Activated naive CD8-positive, alpha-beta T cell treated with anti-CD3 and anti-CD28 coated beads for 36 hours (primary cell): ENCODE results near the gene CEACAM5. TPM values are rescaled to one million over a fixed set of nuclear protein-coding genes. Genes with fewer than 3 reads are reported as not detected.
"Not testable (repeated sequence)": the region's sequence is repeated elsewhere in the genome, so short reads cannot be mapped to it uniquely, and the experiment has no call there.

Source experiments
- DNase-seq: peaks from one replicate; pipeline ENCODE4 v3.0.0; 2021
- H3K27ac Mint-ChIP-seq: one replicate; pipeline ENCODE4 v1.8.0; 2022; ENCODE audit warnings: mild to moderate bottlenecking, moderate library complexity, mixed read lengths
- H3K27me3 Mint-ChIP-seq: one replicate; pipeline ENCODE4 v1.8.0; 2022; ENCODE audit warnings: mild to moderate bottlenecking, mixed read lengths
- H3K36me3 Mint-ChIP-seq: one replicate; pipeline ENCODE4 v1.8.0; 2021; ENCODE audit warnings: mild to moderate bottlenecking, mixed read lengths
- H3K4me1 Mint-ChIP-seq: one replicate; pipeline ENCODE4 v1.8.0; 2021; ENCODE audit warnings: mixed read lengths
- H3K4me3 Mint-ChIP-seq: one replicate; pipeline ENCODE4 v1.8.0; 2022; ENCODE audit warnings: mild to moderate bottlenecking, moderate library complexity, mixed read lengths
- H3K9me3 Mint-ChIP-seq: one replicate; pipeline ENCODE4 v1.8.0; 2022; ENCODE audit warnings: mixed read lengths
- total RNA-seq, 2 experiments: library from RNA; stranded (reverse); gene quantifications; one replicate each; pipeline ENCODE4 v1.2.3, GENCODE V29; 2021

The CEACAM5 gene
- total RNA-seq, 2 experiments from 2014 or later, result not detected

DNA sequence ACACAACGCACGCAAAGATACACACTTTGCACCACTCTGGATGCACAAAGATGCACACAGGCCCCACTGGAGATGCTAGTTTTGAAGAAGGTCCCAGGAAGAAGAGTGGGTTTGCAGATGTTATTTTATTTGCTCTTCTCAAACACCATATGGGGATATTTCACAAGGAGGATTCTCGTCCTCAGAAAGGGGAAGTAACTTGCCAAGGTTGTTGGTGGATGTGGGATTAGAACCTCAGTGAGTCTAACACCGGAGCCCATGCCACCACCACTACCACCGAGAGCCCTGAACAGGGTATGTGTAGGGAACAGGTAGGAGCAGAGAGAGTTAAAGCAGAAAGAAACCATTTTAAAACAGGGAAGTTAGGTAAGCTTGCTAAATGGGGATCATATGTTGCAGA lies 37.3 kb downstream of the CEACAM5 start:
- peaks cover 20% of the 10 kb centered on the region for H3K4me1 Mint-ChIP-seq
- no peaks in the 10 kb centered on the region for H3K9me3 Mint-ChIP-seq
- no peaks in the 10 kb centered on the region for H3K36me3 Mint-ChIP-seq
- DNase-seq, result no peak
- no peak overlapping the region for H3K27ac Mint-ChIP-seq
- peaks cover 78% of the 10 kb centered on the region for H3K27me3 Mint-ChIP-seq
- H3K4me3 Mint-ChIP-seq, result no peak overlapping the region

DNA sequence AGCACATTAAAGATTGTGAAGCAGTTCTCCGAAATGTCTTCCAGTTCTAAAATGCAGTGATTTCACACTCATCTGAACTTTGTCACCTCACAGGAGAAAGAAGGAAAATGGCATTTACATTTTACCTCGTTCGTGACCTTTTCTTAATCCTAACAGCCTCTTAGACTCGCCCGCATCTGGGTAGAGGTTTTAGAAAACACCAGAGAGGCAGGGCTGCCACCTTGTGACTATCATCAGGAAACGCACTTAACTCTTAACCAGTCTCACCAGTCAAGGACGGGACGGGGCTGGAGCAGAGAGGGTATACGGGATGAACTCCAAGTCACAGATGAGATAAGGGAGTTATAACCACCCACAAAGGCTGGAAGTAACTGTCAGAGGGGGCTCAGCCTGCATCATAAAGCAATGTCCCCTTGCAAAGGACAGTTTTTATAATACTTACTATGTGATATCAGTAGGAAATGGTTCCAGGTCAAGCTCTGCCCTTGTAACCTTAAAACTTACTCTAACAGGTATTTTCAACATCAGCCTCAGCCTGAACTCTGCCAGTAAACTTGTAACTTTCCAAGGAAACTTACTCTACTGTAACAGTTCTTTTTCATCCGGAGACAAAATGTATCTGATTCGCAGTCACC lies 38.3 kb downstream of the CEACAM5 start:
- Mint-ChIP-seq H3K9me3 (no peaks in the 10 kb centered on the region), H3K27ac (no peak overlapping the region), H3K4me1 (peaks cover 11% of the 10 kb centered on the region), H3K4me3 (no peak overlapping the region), H3K27me3 (peaks cover 77% of the 10 kb centered on the region), H3K36me3 (no peaks in the 10 kb centered on the region)
- peak; percentile 52 for DNase-seq

DNA sequence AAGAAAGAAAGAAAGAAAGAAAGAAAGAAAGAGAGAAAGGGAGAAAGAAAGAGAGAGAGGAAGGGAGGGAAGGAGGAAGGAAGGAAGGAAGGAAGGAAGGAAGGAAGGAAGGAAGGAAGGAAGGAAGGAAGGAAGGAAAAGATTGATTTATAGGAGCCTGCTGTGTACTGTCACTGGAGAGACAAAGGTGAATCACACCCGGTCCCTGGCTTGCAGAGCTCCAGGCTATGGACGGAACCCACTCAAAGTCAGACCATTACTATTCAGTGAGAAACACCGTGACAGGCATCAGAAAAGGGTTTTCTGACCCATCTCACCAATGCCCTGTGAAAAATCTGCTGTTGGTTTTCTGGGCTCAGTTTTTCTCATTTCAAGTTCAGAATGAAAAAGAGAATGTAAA lies 39.6 kb downstream of the CEACAM5 start:
- DNase-seq, result no peak
- H3K27ac Mint-ChIP-seq, result no peak overlapping the region
- peaks cover 75% of the 10 kb centered on the region for H3K27me3 Mint-ChIP-seq
- H3K4me3 Mint-ChIP-seq, result no peak overlapping the region
- H3K9me3 Mint-ChIP-seq, result no peaks in the 10 kb centered on the region
- no peaks in the 10 kb centered on the region for H3K36me3 Mint-ChIP-seq
- H3K4me1 Mint-ChIP-seq, result peaks cover 11% of the 10 kb centered on the region

DNA sequence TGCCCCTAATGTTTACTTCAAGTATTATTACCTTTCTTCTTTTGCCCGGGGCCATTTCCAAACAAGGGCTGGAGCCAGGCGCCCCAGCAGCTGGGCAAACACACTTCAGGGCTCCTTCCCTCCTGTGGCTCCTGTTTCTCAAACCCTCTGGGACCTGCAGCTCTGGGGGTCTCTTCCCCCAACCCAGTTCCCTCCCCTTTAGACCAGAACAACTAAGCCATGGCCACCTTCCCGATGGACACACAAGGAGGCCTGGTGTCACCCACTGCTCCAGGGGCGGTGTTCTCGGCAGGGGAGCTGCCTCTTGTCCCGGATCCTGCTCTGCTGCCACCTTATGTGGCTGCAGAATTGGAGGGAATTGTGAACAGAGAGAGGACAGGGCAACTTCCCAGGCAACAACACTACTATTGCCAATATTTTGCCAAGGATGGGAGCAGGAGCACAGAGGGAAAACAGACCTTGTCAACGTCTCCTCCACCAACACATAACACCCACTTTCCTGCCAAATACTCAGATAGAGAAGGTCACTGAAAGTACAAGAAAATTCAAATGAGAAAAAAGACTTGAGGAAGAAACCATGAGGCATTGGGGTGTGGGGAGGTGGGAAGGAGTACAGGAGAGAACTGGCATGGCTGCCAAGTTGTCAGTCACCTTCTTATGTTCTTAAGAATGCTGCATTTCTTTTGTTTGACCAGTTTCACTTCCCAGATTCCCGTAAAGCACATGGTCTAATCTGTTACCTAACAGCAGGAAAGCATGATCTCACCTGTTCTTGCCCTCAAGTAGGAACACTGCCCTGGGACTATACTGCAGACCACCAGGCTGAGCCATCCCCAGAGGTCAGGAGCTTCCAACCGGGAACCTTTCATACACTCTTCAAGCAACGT lies 42.1 kb downstream of the CEACAM5 start:
- H3K4me3 Mint-ChIP-seq, H3K27ac Mint-ChIP-seq, H3K9me3 Mint-ChIP-seq, H3K36me3 Mint-ChIP-seq, DNase-seq: not testable (repeated sequence)
- peaks cover 61% of the 10 kb centered on the region for H3K27me3 Mint-ChIP-seq
- H3K4me1 Mint-ChIP-seq, result peaks cover 10% of the 10 kb centered on the region

DNA sequence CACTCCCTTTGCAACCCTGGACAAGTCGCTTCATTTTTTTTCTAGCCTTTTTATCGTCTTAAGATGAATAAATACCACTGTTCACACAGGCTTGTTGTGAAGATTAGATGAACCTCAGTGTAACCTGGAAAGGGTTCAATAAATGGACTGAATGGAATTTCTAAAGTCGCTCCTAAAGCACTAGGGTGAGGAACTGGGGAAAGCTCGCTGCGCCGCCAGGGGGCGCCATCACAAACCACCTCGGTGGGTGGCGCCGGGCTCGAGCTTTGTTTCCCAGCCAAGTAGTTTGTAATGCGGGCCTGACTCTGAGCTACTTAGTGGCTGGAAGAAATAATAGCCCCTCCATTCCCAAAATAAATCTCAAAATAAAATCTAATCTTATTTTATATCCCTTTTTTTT lies 44.7 kb downstream of the CEACAM5 start:
- Mint-ChIP-seq H3K36me3 (no peaks in the 10 kb centered on the region), H3K4me1 (peaks cover 3% of the 10 kb centered on the region), H3K4me3 (no peak overlapping the region), H3K27ac (no peak overlapping the region), H3K27me3 (peaks cover 49% of the 10 kb centered on the region), H3K9me3 (no peaks in the 10 kb centered on the region)
- DNase-seq, result peak; percentile 71

DNA sequence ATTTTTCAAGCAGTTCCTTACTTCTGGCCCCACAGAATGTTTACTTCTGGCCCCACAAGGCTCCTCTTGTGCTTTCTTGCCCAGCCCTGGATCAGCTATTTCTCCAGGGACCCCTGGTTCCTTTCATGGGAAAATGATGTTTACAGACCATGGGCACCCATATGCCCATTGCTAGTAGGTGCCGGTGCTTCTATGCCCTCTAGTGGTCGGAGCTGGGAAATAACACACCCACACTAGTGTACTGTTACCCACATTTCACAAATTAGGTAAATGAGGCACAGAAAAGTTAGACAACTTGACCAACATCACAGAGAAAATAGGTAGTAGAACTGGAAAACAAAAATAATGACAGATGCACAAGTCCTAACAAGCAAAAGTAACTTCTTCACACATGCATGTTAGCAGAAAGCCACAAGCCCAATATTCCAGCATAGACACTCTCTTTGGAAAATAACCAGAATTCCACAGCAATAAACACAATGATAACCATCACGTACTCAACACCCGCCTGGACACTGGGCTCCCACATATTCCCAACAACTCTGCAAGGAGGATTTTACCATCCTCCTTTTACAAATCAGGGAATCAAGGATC lies 45.6 kb downstream of the CEACAM5 start:
- peak; percentile 58 for DNase-seq
- Mint-ChIP-seq H3K9me3 (no peaks in the 10 kb centered on the region), H3K4me3 (no peak overlapping the region), H3K4me1 (peaks cover 3% of the 10 kb centered on the region), H3K27ac (no peak overlapping the region), H3K36me3 (no peaks in the 10 kb centered on the region), H3K27me3 (peaks cover 48% of the 10 kb centered on the region)

DNA sequence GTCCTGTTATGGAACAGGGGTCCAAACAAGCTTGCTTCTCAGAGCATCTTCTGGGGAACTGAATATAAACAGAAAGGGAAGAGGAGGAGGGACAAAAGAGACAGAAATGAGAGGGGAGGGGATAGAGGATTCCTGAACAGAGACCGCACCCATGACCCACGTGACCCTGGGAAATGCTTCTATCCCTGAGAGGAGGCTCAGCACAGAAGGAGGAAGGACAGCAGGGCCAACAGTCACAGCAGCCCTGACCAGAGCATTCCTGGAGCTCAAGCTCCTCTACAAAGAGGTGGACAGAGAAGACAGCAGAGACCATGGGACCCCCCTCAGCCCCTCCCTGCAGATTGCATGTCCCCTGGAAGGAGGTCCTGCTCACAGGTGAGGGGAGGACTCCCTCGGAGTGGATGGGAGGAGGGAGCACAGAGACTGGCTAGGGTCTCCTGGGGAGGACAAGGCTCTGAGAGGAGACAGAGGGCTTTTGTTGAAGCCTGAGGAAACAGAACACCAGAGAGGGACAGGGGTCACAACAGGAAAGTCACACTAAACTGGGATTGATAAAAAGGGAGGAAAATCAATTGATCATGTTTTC lies 47.0 kb downstream of the CEACAM5 start, which contains the start of gene CEACAM6:
Gene CEACAM6 (plus strand): TSS at position 203 of the 586 bp plus-strand sequence. CDS start 109 bp downstream, at position 312.
- no peak within 1 kb of the TSS for H3K27ac Mint-ChIP-seq
- no peaks in the 10 kb centered on the region for H3K9me3 Mint-ChIP-seq
- no peak for DNase-seq
- H3K4me3 Mint-ChIP-seq, result no peak within 1 kb of the TSS
- peaks cover 60% of the 10 kb centered on the region for H3K27me3 Mint-ChIP-seq
- peaks cover 3% of the 10 kb centered on the region for H3K4me1 Mint-ChIP-seq
- no peaks in the 10 kb centered on the region for H3K36me3 Mint-ChIP-seq

DNA sequence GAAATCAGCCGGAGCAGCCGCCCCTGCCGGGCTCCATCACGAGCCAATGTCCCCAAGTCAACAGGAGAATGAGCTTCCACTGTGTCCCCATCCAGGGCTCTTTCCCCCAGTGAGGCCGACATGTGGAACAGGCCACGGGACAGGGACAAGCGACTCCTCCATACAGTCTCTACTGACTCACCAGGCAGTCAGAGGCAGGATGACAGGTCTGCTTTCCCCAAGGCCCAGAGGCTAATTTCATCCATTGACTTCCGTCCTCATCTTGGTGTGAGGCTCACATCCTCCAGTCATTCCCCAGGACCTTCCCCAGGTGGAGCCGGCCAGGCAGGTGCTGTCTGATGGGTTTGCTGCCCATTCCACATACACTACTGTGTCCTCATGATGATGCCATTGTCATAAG lies 50.4 kb downstream of the CEACAM5 start:
- Mint-ChIP-seq H3K4me1 (peaks cover under 1% of the 10 kb centered on the region), H3K27me3 (peaks cover 73% of the 10 kb centered on the region), H3K9me3 (no peaks in the 10 kb centered on the region), H3K4me3 (no peak overlapping the region), H3K36me3 (no peaks in the 10 kb centered on the region), H3K27ac (no peak overlapping the region)
- no peak for DNase-seq

DNA sequence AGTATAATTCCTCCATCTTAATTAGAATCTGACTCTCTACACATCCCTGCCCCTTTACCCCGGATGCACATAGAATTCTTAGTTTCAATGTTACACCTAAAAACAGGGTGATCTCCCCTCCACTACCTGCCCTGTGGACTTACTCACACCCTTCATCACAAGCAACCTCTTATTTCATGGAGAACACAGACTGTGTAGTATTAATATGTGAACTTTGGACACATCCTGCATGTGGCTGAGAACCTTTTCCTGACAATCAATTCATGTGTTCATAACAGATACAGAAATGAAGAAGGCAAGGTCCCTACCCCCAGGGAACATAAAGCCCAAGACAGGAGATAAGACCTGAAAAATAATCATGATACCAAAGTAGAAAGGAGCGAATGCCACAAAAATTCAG lies 58.7 kb downstream of the CEACAM5 start:
- Mint-ChIP-seq H3K4me1 (peaks cover 1% of the 10 kb centered on the region), H3K36me3 (no peaks in the 10 kb centered on the region), H3K27ac (no peak overlapping the region), H3K9me3 (no peaks in the 10 kb centered on the region), H3K4me3 (no peak overlapping the region), H3K27me3 (peaks cover 67% of the 10 kb centered on the region)
- DNase-seq, result no peak

DNA sequence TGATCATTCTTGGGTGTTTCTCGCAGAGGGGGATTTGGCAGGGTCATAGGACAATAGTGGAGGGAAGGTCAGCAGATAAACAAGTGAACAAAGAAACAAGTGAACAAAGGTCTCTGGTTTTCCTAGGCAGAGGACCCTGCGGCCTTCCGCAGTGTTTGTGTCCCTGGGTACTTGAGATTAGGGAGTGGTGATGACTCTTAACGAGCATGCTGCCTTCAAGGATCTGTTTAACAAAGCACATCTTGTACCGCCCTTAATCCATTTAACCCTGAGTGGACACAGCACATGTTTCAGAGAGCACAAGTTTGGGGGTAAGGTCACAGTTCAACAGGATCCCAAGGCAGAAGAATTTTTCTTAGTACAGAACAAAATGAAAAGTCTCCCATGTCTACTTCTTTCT lies 59.7 kb downstream of the CEACAM5 start:
- peaks cover 67% of the 10 kb centered on the region for H3K27me3 Mint-ChIP-seq

DNA sequence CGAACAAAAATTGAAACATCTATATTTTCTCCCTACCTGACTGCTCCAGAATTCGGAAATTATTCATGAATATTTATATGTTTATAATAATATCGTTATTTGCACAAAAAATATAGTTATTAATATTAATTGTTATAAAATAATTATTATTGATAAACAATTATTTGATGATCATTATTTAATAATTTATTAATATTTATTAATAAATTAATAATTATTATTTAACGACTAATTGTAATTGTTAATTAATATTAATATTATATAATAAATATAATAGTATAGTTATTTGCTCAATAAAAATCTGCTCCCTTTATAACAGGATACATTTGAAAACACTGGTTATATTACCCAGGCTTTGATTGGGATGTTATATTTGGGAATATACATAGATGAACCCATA lies 61.2 kb downstream of the CEACAM5 start:
- Mint-ChIP-seq H3K27ac (no peak overlapping the region), H3K27me3 (peaks cover 68% of the 10 kb centered on the region), H3K4me1 (peaks cover 23% of the 10 kb centered on the region), H3K4me3 (no peak overlapping the region), H3K36me3 (no peaks in the 10 kb centered on the region), H3K9me3 (no peaks in the 10 kb centered on the region)
- DNase-seq, result no peak

More for the DNA sequence above, 59.7 kb downstream of the CEACAM5 start:
- not testable (repeated sequence) for H3K27ac Mint-ChIP-seq, H3K4me3 Mint-ChIP-seq, DNase-seq, H3K4me1 Mint-ChIP-seq, H3K36me3 Mint-ChIP-seq, H3K9me3 Mint-ChIP-seq

DNA sequence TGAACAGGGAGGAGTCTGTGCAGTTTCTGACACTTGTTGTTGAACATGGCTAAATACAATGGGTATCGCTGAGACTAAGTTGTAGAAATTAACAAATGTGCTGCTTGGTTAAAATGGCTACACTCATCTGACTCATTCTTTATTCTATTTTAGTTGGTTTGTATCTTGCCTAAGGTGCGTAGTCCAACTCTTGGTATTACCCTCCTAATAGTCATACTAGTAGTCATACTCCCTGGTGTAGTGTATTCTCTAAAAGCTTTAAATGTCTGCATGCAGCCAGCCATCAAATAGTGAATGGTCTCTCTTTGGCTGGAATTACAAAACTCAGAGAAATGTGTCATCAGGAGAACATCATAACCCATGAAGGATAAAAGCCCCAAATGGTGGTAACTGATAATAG lies 63.0 kb downstream of the CEACAM5 start:
- Mint-ChIP-seq H3K4me3 (no peak overlapping the region), H3K27me3 (peaks cover 67% of the 10 kb centered on the region), H3K9me3 (no peaks in the 10 kb centered on the region), H3K36me3 (no peaks in the 10 kb centered on the region), H3K4me1 (peaks cover 32% of the 10 kb centered on the region), H3K27ac (peak overlapping the region; percentile 13)
- no peak for DNase-seq

DNA sequence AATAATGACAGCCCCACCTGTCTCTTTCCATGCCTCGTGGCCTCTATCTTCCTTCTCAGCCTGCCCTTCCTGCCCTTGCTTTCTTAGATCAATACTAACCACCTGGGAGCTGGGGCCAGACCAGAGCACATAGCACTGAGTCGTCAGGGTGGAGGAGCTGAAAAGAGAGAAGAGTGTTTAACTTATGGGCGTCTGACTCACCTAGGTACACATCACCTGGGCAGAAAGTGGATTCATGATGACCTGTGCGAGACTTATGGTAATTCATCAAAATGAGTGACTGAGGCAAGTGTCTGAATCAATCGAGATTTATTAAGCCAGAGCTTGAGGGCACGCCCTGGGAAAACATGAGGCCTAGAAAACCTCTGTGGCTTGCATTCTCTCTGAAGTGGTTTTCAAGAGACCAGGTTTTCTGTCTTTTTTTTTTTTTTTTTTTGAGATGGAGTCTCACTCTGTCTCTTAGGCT lies 66.1 kb downstream of the CEACAM5 start:
- no peaks in the 10 kb centered on the region for H3K36me3 Mint-ChIP-seq
- no peak overlapping the region for H3K4me3 Mint-ChIP-seq
- H3K4me1 Mint-ChIP-seq, result peaks cover 32% of the 10 kb centered on the region
- peaks cover 86% of the 10 kb centered on the region for H3K27me3 Mint-ChIP-seq
- no peaks in the 10 kb centered on the region for H3K9me3 Mint-ChIP-seq
- no peak overlapping the region for H3K27ac Mint-ChIP-seq
- peak; percentile 57 for DNase-seq

DNA sequence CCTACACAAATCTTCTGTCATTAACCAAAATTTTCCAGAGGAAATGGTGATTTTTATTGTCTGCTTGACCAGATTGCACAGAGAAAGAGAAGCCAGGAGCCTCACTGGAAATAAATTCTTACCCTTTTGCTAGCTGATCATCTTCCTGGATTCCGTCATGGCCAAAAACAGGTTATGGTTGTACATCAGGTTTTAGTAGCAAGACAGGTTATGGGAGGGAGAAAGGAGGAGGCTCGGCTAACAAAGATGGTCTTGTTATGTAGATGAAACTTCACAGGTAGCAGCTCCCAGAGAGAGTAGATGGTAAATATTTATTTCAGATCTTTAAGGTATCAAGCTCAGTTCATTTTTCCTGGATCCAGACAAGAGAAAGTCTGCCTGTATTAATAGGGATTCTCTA lies 68.3 kb downstream of the CEACAM5 start:
- Mint-ChIP-seq H3K27me3 (peaks cover 94% of the 10 kb centered on the region), H3K27ac (no peak overlapping the region), H3K9me3 (no peaks in the 10 kb centered on the region), H3K4me1 (peaks cover 32% of the 10 kb centered on the region), H3K4me3 (no peak overlapping the region), H3K36me3 (no peaks in the 10 kb centered on the region)
- DNase-seq, result no peak
